M059J (cell line): ENCODE results near the gene FBXO9. TPM values are rescaled to one million over a fixed set of nuclear protein-coding genes. Genes with fewer than 3 reads are reported as not detected.

ENCODE experiments used
- DNase-seq: peaks from one replicate; pipeline ENCODE4 v3.0.0-alpha.2; 2012; ENCODE audit warnings: low read depth
- total RNA-seq: library from RNA; depleted of rRNA; stranded (reverse); fragments of >200 nt; shearing (Covaris generic); gene quantifications from 2 replicates; pipeline ENCODE4 v1.2.3, GENCODE V29; 2014; rRNA removed

The FBXO9 gene
- 45.2 and 80.4 TPM in 2 replicates for total RNA-seq

- DNase-seq, result no peak
These were observed at the start of gene FBXO9 for GRCh38 chr6:53065266-53066076. FBXO9 (plus strand) TSS chr6:53065404; CDS start chr6:53065790, 386 bp downstream.

GRCh38 chr6:53015486-53015885, 49.7 kb upstream of the FBXO9 start:
- no peak for DNase-seq

- no peak for DNase-seq
These were observed 46.8 kb upstream of the FBXO9 start for GRCh38 chr6:53018446-53018845.

- DNase-seq, result no peak
These were observed 45.0 kb upstream of the FBXO9 start for GRCh38 chr6:53020005-53020744.

- DNase-seq, result no peak
These were observed 41.9 kb upstream of the FBXO9 start for GRCh38 chr6:53023323-53023722.

GRCh38 chr6:53026526-53026925, 38.7 kb upstream of the FBXO9 start:
- DNase-seq, result no peak

GRCh38 chr6:53027131-53027718, 38.0 kb upstream of the FBXO9 start:
- no peak for DNase-seq

- DNase-seq, result no peak
These were observed 36.7 kb upstream of the FBXO9 start for GRCh38 chr6:53028467-53028866.

- peak; percentile 17 for DNase-seq
These were observed 35.9 kb upstream of the FBXO9 start for GRCh38 chr6:53029257-53029656.

GRCh38 chr6:53029761-53030160, 35.4 kb upstream of the FBXO9 start:
- no peak for DNase-seq

- no peak for DNase-seq
These were observed 33.9 kb upstream of the FBXO9 start for GRCh38 chr6:53031281-53031680.

- no peak for DNase-seq
These were observed 32.4 kb upstream of the FBXO9 start for GRCh38 chr6:53032849-53033248.

GRCh38 chr6:53033764-53034163, 31.4 kb upstream of the FBXO9 start:
- DNase-seq, result no peak

GRCh38 chr6:53035549-53036213, 29.5 kb upstream of the FBXO9 start:
- DNase-seq, result no peak

- no peak for DNase-seq
These were observed 27.1 kb upstream of the FBXO9 start for GRCh38 chr6:53038141-53038540.

- DNase-seq, result no peak
These were observed 26.6 kb upstream of the FBXO9 start for GRCh38 chr6:53038596-53038995.

- DNase-seq, result peak; percentile 62
These were observed 23.8 kb upstream of the FBXO9 start for GRCh38 chr6:53041356-53041755.

- DNase-seq, result peak; percentile 94
These were observed 23.1 kb upstream of the FBXO9 start for GRCh38 chr6:53042112-53042511.

GRCh38 chr6:53043581-53043980, 21.6 kb upstream of the FBXO9 start:
- DNase-seq, result peak; percentile 84

GRCh38 chr6:53044071-53044470, 21.1 kb upstream of the FBXO9 start:
- DNase-seq, result peak; percentile 85

- DNase-seq, result no peak
These were observed 20.6 kb upstream of the FBXO9 start for GRCh38 chr6:53044572-53044971.
